Activated CD8-positive, alpha-beta memory T cell treated with anti-CD3 and anti-CD28 coated beads for 48 hours (primary cell): ENCODE results near the gene MACROD2.
"Not testable (repeated sequence)": the region's sequence is repeated elsewhere in the genome, so short reads cannot be mapped to it uniquely, and the experiment has no call there.

Source experiments
- DNase-seq, 3 experiments: peaks; one replicate each; pipeline ENCODE4 v3.0.0-alpha.2; 2020; ENCODE audit warnings: low read depth in 2 of 3, low spot score in 2 of 3

Gene MACROD2

DNA sequence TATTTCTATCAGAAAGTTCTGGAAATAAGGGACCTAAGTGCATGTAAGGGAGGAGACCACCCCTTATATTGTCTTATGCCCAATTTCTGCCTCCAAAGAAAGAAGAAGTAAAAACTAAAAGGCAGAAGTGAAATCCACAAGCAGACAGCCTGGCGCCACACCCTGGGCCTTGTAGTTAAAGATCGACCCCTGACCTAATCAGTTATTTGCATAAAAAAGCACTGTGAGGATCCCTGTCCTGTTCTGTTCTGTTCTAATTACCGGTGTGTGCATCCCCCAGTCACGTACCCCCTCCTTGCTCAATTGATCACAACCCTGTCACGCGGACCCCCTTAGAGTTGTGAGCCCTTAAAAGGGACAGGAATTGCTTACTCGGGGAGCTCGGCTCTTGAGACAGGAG lies 1812.5 kb downstream of the MACROD2 start:
- not testable (repeated sequence) for DNase-seq

- no peak for DNase-seq
Observed at GRCh38 chr20:15811951-15812350, 1816.6 kb downstream of the MACROD2 start.

DNA sequence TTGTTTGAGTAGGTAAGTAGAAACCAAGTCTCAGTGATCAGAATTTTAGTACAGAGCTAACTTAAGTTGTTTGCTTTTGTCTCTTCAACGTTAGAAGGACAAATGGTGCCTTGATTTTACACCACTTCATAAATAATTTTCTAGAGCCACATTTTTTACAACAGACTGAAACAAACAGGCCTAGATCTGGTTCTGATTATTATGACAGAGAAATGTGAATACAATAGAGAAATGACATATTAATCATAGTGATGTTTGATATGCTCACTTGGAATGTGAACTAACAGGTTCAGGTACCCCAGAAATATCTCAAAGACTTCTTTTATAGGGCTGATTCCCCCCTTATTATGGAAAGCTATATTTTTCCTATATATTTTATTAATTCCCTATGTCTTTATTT lies 1817.4 kb downstream of the MACROD2 start:
- DNase-seq = no peak

- DNase-seq = no peak
Observed at GRCh38 chr20:15814360-15814759, 1819.0 kb downstream of the MACROD2 start.

DNA sequence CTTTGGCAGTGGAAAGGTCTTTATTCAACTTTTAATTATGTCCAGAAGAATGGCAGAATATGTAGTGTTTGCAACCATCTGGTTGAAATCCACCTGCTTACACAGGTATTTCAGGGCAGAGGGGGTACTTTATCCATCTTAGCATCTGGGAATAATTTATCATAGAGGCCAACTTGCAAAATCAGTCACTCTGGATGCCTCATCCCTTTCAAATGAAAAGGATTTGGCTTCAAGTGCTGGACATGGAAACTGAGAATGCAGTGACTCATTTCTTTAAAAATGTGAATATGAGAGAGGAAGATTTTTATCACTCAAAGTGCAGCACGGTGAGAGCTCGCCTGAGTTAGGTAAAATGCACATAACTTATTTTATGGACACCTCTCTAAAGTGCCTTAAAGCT lies 1819.6 kb downstream of the MACROD2 start:
- DNase-seq = no peak

DNA sequence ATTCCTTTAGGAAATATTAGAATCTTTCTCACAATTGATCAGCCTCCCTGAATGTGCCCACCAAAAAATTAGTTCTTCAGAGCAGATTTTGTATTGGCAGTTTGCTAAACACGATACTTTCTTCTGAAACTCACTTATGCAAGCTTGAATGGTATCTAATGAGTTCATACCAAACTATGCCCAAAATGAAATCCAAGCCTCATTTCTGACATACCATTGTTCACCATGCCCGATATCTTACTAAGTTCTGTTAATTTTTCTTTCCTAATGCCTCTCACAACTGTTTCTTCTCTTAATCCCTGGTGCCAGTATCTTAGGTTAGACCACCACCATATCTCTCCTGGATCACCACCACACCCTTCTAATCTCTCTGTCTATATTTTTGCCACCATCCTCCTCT lies 1822.0 kb downstream of the MACROD2 start:
- DNase-seq = no peak

- DNase-seq = no peak
Observed at GRCh38 chr20:15818651-15819071, 1823.3 kb downstream of the MACROD2 start.

DNA sequence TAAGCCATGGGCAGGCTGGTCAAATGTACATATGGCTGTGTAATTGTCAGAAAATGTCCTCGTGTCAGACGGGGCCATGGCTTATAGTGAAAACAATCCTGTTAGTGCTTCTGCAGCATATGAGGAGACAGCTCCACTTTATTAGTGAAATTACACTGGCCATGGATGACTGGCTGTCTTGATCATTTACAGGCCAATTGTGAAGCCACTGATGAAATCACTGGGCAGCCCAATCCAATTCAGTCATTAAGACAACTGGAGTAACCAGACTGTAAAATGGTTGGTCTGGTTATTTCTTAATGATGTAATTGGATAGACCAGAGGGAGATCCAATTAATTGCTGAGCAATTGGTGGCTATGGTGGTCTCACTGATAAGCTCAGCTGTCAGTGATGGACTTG lies 1828.4 kb downstream of the MACROD2 start:
- no peak for DNase-seq

- DNase-seq = no peak
Observed at GRCh38 chr20:15827628-15828027, 1832.3 kb downstream of the MACROD2 start.

DNA sequence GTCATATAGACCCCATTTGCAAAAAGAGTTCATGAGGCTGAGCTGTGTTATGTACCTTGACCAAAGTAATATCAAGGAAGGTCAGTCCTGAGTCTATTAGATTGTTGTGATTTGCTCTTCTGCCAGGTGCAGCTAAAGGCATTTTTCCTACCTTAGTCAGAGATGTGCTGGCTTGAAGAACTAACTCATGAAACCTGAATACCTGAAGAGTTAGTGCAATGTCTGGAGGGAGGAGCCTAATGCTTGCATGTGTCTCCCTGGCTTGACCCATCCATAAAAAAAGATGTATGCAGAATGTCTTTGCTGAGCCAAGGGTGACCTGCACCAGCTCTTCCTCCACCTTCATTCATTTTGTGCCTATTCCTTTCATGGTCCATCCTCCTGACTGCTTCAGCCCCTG lies 1835.9 kb downstream of the MACROD2 start:
- no peak for DNase-seq

DNA sequence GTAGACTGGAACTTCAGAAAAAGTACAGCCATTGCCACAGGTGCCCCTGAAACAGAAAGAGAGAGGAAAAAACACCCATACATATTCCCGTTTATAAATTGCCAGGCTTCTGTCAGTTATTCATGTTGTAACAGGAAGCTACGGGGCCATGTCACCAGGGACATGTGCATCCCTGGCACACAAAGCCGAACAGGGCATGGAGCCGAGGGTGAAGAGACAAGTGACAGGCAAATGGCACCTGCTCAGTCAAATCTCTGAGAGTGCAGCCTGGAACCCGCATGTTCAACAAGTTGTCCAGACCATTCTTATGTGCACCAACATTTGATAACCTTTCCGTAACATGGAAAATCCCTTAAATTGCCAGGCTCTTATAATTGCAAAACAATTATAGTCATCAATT lies 1837.2 kb downstream of the MACROD2 start:
- no peak for DNase-seq

GRCh38 chr20:15834857-15835256 lies 1839.5 kb downstream of the MACROD2 start:
- no peak for DNase-seq

DNA sequence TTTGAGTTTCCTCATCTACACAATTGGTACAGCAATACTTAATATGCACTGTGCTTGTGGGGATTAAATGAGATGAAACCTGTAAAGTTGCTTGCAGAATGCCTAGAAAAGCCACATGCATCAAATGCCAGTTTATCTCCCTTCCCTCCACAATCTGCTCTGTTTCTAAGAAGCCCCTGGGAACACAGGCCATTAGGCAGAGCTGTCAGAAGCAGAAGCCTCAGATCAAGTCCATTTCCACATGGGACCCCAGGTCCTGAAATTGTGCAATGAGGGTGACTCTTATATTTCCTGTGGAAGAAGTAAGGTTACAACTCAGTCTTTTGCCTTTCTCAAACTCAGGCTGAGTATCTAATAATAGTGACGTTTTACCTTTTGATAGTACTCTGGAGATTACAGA lies 1840.5 kb downstream of the MACROD2 start:
- DNase-seq = no peak

- no peak for DNase-seq
Observed at GRCh38 chr20:15836634-15837033, 1841.3 kb downstream of the MACROD2 start.

GRCh38 chr20:15837563-15837962 lies 1842.2 kb downstream of the MACROD2 start:
- DNase-seq = no peak

- no peak for DNase-seq
Observed at GRCh38 chr20:15838466-15838865, 1843.2 kb downstream of the MACROD2 start.

- no peak for DNase-seq
Observed at GRCh38 chr20:15840636-15841301, 1845.5 kb downstream of the MACROD2 start.

DNA sequence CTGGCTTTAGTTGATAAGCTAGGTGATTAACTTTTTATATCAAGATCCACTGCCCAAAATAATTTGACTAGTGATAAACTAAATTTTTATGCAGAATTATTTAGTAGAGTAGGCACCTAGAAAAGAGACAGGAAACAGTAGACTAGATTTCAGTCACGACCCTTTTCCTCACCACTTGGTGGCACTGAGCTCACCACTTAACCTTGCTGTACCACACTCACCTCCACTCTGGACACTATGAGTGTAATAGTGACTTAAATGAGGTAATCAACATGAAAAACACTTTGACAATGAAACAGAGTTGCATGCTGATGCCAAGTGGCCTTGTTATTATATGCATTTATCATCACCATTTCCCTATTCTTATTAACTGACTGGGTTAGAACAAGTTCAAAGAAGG lies 1847.6 kb downstream of the MACROD2 start:
- no peak for DNase-seq

- no peak for DNase-seq
Observed at GRCh38 chr20:15843777-15844176, 1848.5 kb downstream of the MACROD2 start.

DNA sequence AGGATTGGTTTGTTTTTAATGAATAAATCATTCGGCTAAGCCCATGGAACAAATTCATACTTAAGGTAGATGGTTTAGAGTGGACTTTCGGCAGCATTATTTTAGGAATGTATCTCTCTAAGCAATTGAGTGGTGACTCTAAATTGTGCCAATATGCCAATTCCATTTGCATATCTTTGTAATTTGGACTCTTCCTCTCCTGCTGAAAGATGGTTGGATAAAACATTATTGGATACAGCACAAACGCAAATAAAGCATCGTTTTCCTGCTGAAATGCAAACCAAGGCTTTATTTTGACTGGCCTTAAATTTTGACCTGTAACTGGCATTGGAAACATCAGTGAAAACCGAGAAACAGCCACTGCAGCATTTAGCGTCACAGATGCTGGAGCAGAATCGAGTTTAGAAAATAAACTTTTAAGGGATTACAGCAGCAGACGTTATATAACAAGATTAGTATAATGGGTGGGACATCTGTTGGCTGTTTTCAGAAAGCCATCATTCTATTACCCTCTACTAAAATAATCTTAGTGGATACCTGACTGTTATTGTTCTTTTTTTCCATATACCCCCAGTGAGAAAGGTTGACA lies 1852.0 kb downstream of the MACROD2 start:
- DNase-seq = no peak

- DNase-seq = no peak
Observed at GRCh38 chr20:15848126-15848525, 1852.8 kb downstream of the MACROD2 start.

DNA sequence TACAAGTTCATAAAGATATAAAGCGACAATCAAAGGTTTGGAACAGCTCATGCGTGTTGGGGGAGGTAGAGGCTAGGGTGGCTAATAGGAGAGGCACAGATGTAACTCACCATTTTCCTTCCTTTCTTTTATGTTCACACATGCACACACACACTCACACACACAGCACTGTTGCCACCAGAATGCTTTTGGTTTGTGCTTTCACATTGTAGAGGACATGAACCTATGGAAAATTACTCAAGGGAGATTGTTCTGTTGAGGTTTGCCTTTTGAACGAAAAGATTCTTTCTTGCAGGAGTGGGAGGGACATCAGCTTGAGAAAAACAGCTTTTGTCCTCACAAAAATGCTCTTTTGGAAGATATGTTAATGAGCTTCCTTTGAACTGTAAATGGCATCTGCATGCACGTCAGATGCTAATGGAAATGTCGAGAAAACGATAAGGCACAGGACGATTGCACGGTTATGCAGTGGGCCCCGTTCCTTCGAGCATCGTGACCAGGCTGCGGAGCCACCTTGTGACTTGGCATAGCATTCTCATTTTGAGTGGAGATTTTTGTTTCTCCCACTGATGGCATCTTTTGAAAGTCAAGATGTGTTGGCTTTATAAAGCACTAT lies 1853.8 kb downstream of the MACROD2 start:
- DNase-seq = no peak
